Esophagus squamous epithelium (tissue), 5 donors: ENCODE results near the gene INO80D. TPM values are rescaled to one million over a fixed set of nuclear protein-coding genes. Genes with fewer than 3 reads are reported as not detected.
"Not testable (repeated sequence)": the region's sequence is repeated elsewhere in the genome, so short reads cannot be mapped to it uniquely, and the experiment has no call there.

Experiments used
- DNase-seq: peaks from one replicate; lab custom pipeline; 2025; lab: John Stamatoyannopoulos, UW
- H3K27ac ChIP-seq, 4 donors: fragments of 200-600 bp; sonication (generic); one replicate each; pipeline ENCODE4 v1.5.1; 2016 to 2019; ENCODE audit warnings: mild to moderate bottlenecking in 1 of 4
- H3K27me3 ChIP-seq, 4 donors: fragments of 200-600 bp; sonication (generic); 1 replicate in 3 of 4; 2 replicates in 1 of 4; pipeline versions ENCODE4 v1.5.1 to v1.6.0; 2017 to 2021; ENCODE audit warnings: antibody characterized with exemption in 1 of 4
- H3K36me3 ChIP-seq, 3 donors: fragments of 200-600 bp; sonication (generic); one replicate each; pipeline ENCODE4 v1.5.1; 2016 to 2019
- H3K4me1 ChIP-seq, 3 donors: fragments of 200-600 bp; sonication (generic); one replicate each; pipeline ENCODE4 v1.5.1; 2017 to 2019
- H3K4me3 ChIP-seq, 4 donors: fragments of 200-600 bp; sonication (generic); 1 replicate in 3 of 4; 2 replicates in 1 of 4; pipeline ENCODE4 v1.5.1; 2016 to 2019; ENCODE audit warnings: mild to moderate bottlenecking in 2 of 4, moderate library complexity in 1 of 4
- H3K9me3 ChIP-seq, 3 donors: fragments of 200-600 bp; sonication (generic); one replicate each; pipeline ENCODE4 v1.5.1; 2016 to 2019
- POLR2A ChIP-seq, 4 donors: fragments of 450-650 bp; IDR thresholded peaks; one replicate each; pipeline ENCODE4 v1.6.1; 2017; ENCODE audit warnings: antibody characterized with exemption in 4 of 4, mild to moderate bottlenecking in 4 of 4, moderate library complexity in 3 of 4
- WGBS, 2 donors: methylation state at CpG; one replicate each; pipeline ENCODE4 v1.1.5; 2018; 5-methylcytosine and 5-hydroxymethylcytosine counted together
- intact Hi-C: fragments of 100-400 bp; cut with DNase I; formaldehyde crosslinking; loops from one replicate; pipeline ENCODE4 v1.15.0; 2022
- total RNA-seq, 4 donors: library from RNA; depleted of rRNA; stranded (reverse); fragments of >200 nt; gene quantifications; one replicate each; pipeline ENCODE4 v1.1.0, GENCODE V29; 2016
- TF ChIP-seq, protein P1 (sequence below), 6 experiments: fragments of 450-650 bp in 4 of 6; fragments of 200-600 bp in 2 of 6; sonication (generic) in 2 of 6; IDR thresholded peaks; one replicate each; pipeline ENCODE4 v1.5.1; 2016 to 2019; ENCODE audit warnings: antibody characterized with exemption in 6 of 6, mild to moderate bottlenecking in 4 of 6, moderate library complexity in 4 of 6
- donor health status: DM: yes; HTN: yes; CAD: no.

The INO80D gene
- total RNA-seq, 4 donors from 2014 or later = 9.6 to 20.2 (median 17.1) TPM

DNA sequence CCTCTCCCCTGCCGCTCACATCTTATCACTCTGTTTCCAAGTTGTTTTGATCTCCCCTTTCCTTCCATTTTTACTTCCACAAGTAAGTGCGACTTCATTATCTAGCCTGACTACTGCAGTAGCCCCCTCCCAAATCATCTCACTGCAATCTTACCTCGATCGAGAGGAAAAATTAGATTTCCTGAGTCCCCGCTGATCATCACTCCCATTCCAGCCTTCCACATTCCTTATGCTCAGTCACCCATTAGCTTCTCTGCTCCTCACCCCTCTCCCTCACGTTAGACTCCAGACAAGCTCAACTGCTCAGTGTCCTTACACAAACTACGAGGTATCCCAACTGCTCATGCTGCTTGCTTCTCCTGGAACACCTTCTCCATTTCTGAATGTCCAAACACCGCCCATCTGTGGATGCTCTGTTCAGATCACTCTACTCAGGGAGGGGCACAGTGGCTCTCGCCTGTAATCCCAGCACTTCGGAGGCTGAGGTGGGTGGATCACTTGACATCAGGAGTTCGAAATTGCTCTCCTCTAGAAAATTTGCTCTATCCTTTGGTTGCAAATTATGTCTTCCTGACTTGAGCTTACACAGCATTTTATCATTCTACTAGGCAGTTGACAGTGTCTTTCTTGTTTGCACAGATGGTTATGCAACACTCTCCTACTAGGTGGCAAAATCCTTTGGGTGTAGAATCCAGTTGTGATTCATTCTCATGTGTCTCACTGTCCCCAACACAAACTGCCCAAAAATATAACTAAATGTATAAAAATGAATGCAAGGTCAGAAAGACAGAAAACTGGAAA lies 96.5 kb downstream of the INO80D start:
- no peak for DNase-seq
- no peaks in the 10 kb centered on the region for H3K4me1 ChIP-seq
- H3K9me3 ChIP-seq = no peaks in the 10 kb centered on the region
- H3K36me3 ChIP-seq = peaks cover 0 to 39% (median 0%) of the 10 kb centered on the region in 3 donors
- WGBS, 2 donors = 84 to 90% methylated on average over 10 to 11 of the region's 11 CpGs
- intact Hi-C loops = no loop called here
- no peaks in the 10 kb centered on the region for H3K27me3 ChIP-seq
- no peak overlapping the region for H3K27ac ChIP-seq
- H3K4me3 ChIP-seq = no peak overlapping the region
- TF ChIP-seq POLR2A (IDR thresholded peaks at IDR 0.05) = no peak
- TF ChIP-seq, protein P1, sequence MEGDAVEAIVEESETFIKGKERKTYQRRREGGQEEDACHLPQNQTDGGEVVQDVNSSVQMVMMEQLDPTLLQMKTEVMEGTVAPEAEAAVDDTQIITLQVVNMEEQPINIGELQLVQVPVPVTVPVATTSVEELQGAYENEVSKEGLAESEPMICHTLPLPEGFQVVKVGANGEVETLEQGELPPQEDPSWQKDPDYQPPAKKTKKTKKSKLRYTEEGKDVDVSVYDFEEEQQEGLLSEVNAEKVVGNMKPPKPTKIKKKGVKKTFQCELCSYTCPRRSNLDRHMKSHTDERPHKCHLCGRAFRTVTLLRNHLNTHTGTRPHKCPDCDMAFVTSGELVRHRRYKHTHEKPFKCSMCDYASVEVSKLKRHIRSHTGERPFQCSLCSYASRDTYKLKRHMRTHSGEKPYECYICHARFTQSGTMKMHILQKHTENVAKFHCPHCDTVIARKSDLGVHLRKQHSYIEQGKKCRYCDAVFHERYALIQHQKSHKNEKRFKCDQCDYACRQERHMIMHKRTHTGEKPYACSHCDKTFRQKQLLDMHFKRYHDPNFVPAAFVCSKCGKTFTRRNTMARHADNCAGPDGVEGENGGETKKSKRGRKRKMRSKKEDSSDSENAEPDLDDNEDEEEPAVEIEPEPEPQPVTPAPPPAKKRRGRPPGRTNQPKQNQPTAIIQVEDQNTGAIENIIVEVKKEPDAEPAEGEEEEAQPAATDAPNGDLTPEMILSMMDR (IDR thresholded peaks at IDR 0.05) = no peak

DNA sequence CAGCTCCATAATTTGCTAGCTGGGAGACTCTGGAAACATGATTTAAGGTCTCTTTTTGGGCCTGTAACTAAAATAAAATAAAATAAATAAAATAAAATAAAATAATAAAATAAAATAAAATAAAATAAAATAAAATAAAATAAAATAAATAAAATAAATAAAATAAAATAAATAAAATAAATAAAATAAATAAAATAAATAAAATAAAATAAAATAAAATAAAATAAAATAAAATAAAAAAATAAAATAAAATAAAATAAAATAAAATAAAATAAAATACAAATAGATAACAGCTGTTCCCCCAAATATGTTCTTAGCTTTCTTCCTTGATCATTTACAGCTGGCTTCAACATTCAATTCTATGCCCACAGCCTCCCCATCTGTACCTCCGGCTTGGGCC lies 97.3 kb downstream of the INO80D start:
- WGBS, 2 donors = 60 to 92% methylated on average over 1 of the region's 1 CpG
- intact Hi-C loops = not testable (repeated sequence)

DNA sequence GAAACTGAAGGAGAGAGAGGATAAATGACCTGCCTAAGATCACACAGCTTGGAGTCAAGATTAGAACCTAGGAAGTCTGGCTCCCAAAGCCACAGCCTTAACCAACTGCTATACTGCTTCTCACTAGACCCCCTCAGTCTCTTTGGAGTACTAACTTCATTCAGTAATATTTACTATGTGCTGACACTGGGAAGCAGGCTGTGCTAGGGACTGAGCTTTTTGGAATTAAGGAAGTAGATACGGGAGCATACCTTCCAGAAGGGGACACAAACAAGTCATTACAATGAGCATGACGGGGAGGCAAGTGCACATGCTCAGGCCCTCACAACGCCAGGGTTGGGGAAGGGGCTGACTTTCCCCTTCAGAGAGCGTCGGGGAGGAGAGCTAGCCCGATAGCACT lies 97.7 kb downstream of the INO80D start:
- DNase-seq = no peak
- WGBS, 2 donors = 76 to 85% methylated on average over 2 to 5 of the region's 6 CpGs
- Histone ChIP-seq H3K27ac (no peak overlapping the region), H3K4me1 (no peaks in the 10 kb centered on the region), H3K4me3 (no peak overlapping the region), H3K9me3 (no peaks in the 10 kb centered on the region), H3K27me3 (no peaks in the 10 kb centered on the region), H3K36me3 (peaks cover 0 to 27% (median 0%) of the 10 kb centered on the region in 3 donors)
- TF ChIP-seq POLR2A (IDR thresholded peaks at IDR 0.05) = no peak
- TF ChIP-seq, protein P1 (IDR thresholded peaks at IDR 0.05) = no peak
- intact Hi-C loops = no loop called here

More for the DNA sequence above, 97.3 kb downstream of the INO80D start:
- not testable (repeated sequence) for H3K27me3 ChIP-seq, H3K4me1 ChIP-seq, DNase-seq, H3K9me3 ChIP-seq, H3K27ac ChIP-seq, H3K4me3 ChIP-seq
- H3K36me3 ChIP-seq = peaks cover 0 to 31% (median 0%) of the 10 kb centered on the region in 3 donors

DNA sequence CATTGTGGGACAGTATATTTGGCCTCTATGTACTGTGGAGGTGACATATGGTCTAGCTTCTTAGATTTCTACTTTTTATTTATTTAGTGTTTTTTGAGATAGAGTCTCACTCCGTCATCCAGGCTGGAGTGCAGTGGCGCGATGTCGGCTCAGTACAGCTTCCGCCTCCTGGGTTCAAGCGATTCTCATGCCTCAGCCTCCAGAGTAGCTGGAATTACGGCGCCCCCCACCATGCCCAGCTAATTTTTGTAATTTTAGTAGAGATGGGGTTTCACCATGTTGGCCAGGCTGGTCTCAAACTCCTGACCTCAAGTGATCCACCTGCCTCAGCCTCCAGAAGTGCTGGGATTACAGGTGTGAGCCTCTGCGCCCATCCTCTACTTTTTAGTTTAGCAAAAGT lies 99.6 kb downstream of the INO80D start:
- not testable (repeated sequence) for DNase-seq
- 92 to 93% methylated on average over 9 of the region's 9 CpGs for WGBS, 2 donors

DNA sequence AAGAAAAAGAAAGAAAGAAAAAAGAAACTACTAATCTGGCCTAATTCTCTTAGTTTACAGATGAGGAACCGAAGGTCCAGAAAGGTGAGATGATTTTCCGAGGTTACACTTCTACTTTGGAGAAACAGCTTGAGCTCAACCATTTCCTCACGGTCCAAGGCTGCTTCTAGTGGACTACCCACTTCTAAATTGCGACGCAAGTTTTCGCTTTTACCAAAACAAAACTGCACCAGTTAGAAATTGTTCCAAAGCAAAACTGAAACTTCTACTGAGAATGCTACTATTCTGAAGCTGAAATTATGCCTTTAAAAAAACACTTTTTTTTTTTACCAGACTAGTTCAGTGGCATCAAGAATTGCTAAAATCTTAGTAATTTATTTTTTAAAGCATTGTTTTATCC lies 101.6 kb downstream of the INO80D start:
- H3K27me3 ChIP-seq = no peaks in the 10 kb centered on the region
- H3K4me3 ChIP-seq = no peak overlapping the region
- no peaks in the 10 kb centered on the region for H3K4me1 ChIP-seq
- no peak for DNase-seq
- no peak for TF ChIP-seq POLR2A (IDR thresholded peaks at IDR 0.05)
- TF ChIP-seq, protein P1 (IDR thresholded peaks at IDR 0.05) = no peak
- intact Hi-C loops = no loop called here
- H3K27ac ChIP-seq = no peak overlapping the region
- no peaks in the 10 kb centered on the region for H3K9me3 ChIP-seq
- 65 to 86% methylated on average over 6 of the region's 6 CpGs for WGBS, 2 donors
- H3K36me3 ChIP-seq = no peaks in the 10 kb centered on the region

More for the DNA sequence above, 99.6 kb downstream of the INO80D start:
- H3K4me3 ChIP-seq, intact Hi-C loops, H3K4me1 ChIP-seq, H3K36me3 ChIP-seq, H3K9me3 ChIP-seq, H3K27ac ChIP-seq, H3K27me3 ChIP-seq: not testable (repeated sequence)

DNA sequence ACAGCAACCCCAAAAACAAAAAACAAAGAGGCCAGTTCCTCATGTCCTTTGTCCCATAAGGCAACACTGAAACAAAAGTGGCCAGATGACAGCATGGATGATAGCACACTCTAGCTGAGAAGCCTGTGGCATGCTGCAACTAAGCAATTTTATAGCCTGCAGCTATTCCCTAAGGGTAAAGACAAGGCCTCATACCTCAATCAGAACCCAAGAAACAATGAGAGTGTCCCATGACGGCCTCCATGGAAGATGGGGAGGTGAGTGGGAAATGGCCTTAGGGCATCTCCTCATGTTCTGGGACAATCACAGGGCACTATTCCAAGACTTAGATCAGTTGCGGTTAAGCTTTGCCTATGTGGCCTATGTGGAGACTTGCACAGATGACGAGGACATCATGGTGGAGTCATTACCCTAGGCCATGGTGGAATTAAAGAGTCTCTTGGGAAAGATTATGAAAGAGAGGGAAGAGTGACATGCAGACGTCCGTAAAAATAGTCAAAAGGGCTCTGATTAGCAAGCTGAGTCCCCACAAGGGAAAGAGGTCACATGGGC lies 103.1 kb downstream of the INO80D start:
- Histone ChIP-seq H3K27ac (no peak overlapping the region), H3K9me3 (no peaks in the 10 kb centered on the region), H3K4me3 (no peak overlapping the region), H3K27me3 (no peaks in the 10 kb centered on the region), H3K36me3 (no peaks in the 10 kb centered on the region), H3K4me1 (no peaks in the 10 kb centered on the region)
- WGBS, 2 donors = 62 to 78% methylated on average over 5 of the region's 5 CpGs
- no peak for DNase-seq
- intact Hi-C loops = no loop called here
- TF ChIP-seq POLR2A (IDR thresholded peaks at IDR 0.05) = no peak
- TF ChIP-seq, protein P1 (IDR thresholded peaks at IDR 0.05) = no peak

DNA sequence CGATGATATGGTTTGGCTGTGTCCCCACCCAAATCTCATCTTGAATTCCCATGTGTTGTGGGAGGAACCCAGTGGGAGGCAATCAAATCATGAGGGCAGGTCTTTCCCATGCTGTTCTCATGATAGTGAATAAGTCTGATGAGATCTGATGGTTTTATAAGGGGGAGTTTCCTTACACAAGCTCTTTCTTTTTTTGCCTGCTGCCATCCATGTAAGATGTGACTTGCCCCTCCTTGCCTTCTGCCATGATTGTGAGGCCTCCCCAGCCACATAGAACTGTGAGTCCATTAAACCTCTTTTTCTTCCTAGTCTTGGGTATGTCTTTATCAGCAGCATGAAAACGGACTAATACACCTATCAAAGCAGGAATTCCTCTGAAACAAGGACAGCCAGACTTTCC lies 107.2 kb downstream of the INO80D start:
- DNase-seq, H3K36me3 ChIP-seq, H3K9me3 ChIP-seq, H3K27ac ChIP-seq, H3K27me3 ChIP-seq, H3K4me3 ChIP-seq, intact Hi-C loops, H3K4me1 ChIP-seq: not testable (repeated sequence)
- WGBS, 2 donors = 80 to 92% methylated on average over 2 of the region's 2 CpGs

DNA sequence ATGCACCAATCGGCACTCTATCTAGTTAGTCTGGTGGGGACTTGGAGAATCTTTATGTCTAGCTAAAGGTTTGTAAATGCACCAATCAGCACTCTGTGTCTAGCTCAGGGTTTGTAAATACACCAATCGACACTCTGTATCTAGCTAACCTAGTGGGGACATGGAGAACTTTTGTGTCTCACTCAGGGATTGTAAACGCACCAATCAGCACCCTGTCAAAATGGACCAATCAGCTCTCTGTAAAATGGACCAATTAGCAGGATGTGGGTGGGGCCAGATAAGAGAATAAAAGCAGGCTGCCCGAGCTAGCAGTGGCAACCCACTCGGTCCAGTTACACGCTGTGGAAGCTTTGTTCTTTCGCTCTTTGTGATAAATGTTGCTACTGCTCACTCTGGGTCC lies 108.3 kb downstream of the INO80D start:
- H3K27me3 ChIP-seq, H3K4me3 ChIP-seq, H3K27ac ChIP-seq, H3K9me3 ChIP-seq, intact Hi-C loops, DNase-seq, H3K4me1 ChIP-seq, H3K36me3 ChIP-seq: not testable (repeated sequence)
- 73 to 75% methylated on average over 5 to 7 of the region's 7 CpGs for WGBS, 2 donors
